PC-3 (cell line): ENCODE measurements around the gene MROH8. TPM values are rescaled to one million over a fixed set of nuclear protein-coding genes. Genes with fewer than 3 reads are reported as not detected.

Source experiments
- ATAC-seq: fragments of 200-7000 bp; cut with Tn5 transposase; 2 replicates; pipeline ENCODE4 v1.9.1; 2020; ENCODE audit warnings: mild to moderate bottlenecking, moderate library complexity
- BruUV-seq: library from RNA; stranded (reverse); fragments of 400-500 nt; replicated peaks from 2 replicates; lab custom pipeline; 2021; lab: Mats Ljungman, UMichigan
- CTCF ChIA-PET: fragments of 300-600 bp; sonication (Branson Sonifier 250); formaldehyde crosslinking; loops from one replicate; lab custom pipeline; 2022; ENCODE audit warnings: antibody characterized with exemption; lab: Charles Lee
- POLR2A ChIA-PET: fragments of 300-600 bp; sonication (Branson Sonifier 250); formaldehyde crosslinking; loops from one replicate; lab custom pipeline; 2022; ENCODE audit warnings: antibody characterized with exemption; ENCODE audit not compliant: unreplicated experiment; lab: Charles Lee
- DNase-seq: peaks from one replicate; pipeline ENCODE4 v3.0.0-alpha.2; 2015
- H2AFZ ChIP-seq: fragments of 300-600 bp; sonication (generic); 2 replicates; pipeline ENCODE4 v1.6.0; 2016; ENCODE audit warnings: antibody characterized with exemption, low read length
- H3F3A ChIP-seq: fragments of 300-600 bp; sonication (generic); one replicate; pipeline ENCODE4 v1.6.0; 2017; ENCODE audit warnings: antibody characterized with exemption, low read length, control low read depth, mild to moderate bottlenecking; ENCODE audit not compliant: unreplicated experiment
- H3K27ac ChIP-seq: fragments of 300-600 bp; sonication (generic); 2 replicates; pipeline ENCODE4 v1.5.1; 2016; ENCODE audit warnings: mild to moderate bottlenecking, low read length
- H3K27me3 ChIP-seq: fragments of 300-600 bp; sonication (generic); 2 replicates; pipeline ENCODE4 v1.6.1; 2016; ENCODE audit warnings: low read length, mixed read lengths
- H3K36me3 ChIP-seq: fragments of 300-600 bp; sonication (generic); 2 replicates; pipeline ENCODE4 v1.6.1; 2016; ENCODE audit warnings: low read depth, mixed run types, low read length, mixed read lengths
- H3K4me1 ChIP-seq: fragments of 300-600 bp; sonication (generic); 2 replicates; pipeline ENCODE4 v1.5.1; 2016; ENCODE audit warnings: low read length; ENCODE audit not compliant: insufficient read depth
- H3K4me2 ChIP-seq: fragments of 300-600 bp; sonication (generic); 2 replicates; pipeline ENCODE4 v1.6.0; 2016; ENCODE audit warnings: low read length
- H3K4me3 ChIP-seq: fragments of 300-600 bp; sonication (generic); 2 replicates; pipeline ENCODE4 v1.5.1; 2016; ENCODE audit warnings: mild to moderate bottlenecking, low read length, mixed read lengths
- H3K79me2 ChIP-seq: fragments of 300-600 bp; sonication (generic); 2 replicates; pipeline ENCODE4 v1.6.1; 2017; ENCODE audit warnings: low read length, mixed read lengths
- H3K9ac ChIP-seq: fragments of 300-600 bp; sonication (generic); 2 replicates; pipeline ENCODE4 v1.6.0; 2016; ENCODE audit warnings: mild to moderate bottlenecking, low read length
- H3K9me2 ChIP-seq: fragments of 300-600 bp; sonication (generic); replicated peaks from 2 replicates; pipeline ENCODE4 v1.6.1; 2016; ENCODE audit warnings: mixed run types, low read length, mixed read lengths
- H3K9me3 ChIP-seq: fragments of 300-600 bp; sonication (generic); 2 replicates; pipeline ENCODE4 v1.6.1; 2016; ENCODE audit warnings: low read length, mixed read lengths
- H4K20me1 ChIP-seq: fragments of 300-600 bp; sonication (generic); 2 replicates; pipeline ENCODE4 v1.6.1; 2016; ENCODE audit warnings: low read length, mixed read lengths
- EZH2 ChIP-seq: fragments of 300-600 bp; sonication (generic); IDR thresholded peaks from one replicate; pipeline ENCODE4 v1.6.1; 2017; ENCODE audit warnings: antibody characterized with exemption, mild to moderate bottlenecking, low read length; ENCODE audit not compliant: unreplicated experiment
- EZH2phosphoT487 ChIP-seq: fragments of 300-600 bp; sonication (generic); IDR thresholded peaks from 2 replicates; pipeline ENCODE4 v1.6.1; 2018; ENCODE audit warnings: mild to moderate bottlenecking, antibody characterized with exemption, low read length, borderline replicate concordance
- intact Hi-C: fragments of 100-400 bp; cut with micrococcal nuclease; formaldehyde crosslinking; loops from 2 replicates; pipeline ENCODE4 v1.9.0; 2023
- total RNA-seq: library from RNA; depleted of rRNA; stranded (reverse); fragments of >200 nt; gene quantifications from 2 replicates; pipeline ENCODE4 v1.2.3, GENCODE V29; 2014
- TF ChIP-seq, protein P1 (sequence below): fragments of 300-600 bp; sonication (generic); conservative IDR thresholded peaks from 2 replicates; pipeline ENCODE4 v1.5.1; 2017; ENCODE audit warnings: antibody characterized with exemption, low read depth, mild to moderate bottlenecking, low read length

Gene MROH8
- total RNA-seq, 1 experiment from 2014 or later: 0.98 TPM

GRCh38 chr20:37123441-37123840 is 55.9 kb downstream of the MROH8 start:
- no peaks in the 10 kb centered on the region for H3K79me2 ChIP-seq
- ATAC-seq (no peak), DNase-seq (no peak)
- no peak overlapping the region for H3K9ac ChIP-seq
- no peak overlapping the region for H3K4me3 ChIP-seq
- no peak overlapping the region for H3K27ac ChIP-seq
- no peaks in the 10 kb centered on the region for H4K20me1 ChIP-seq
- H3K4me2 ChIP-seq: no peak overlapping the region
- no peaks in the 10 kb centered on the region for H3F3A ChIP-seq
- intact Hi-C loops: no loop called here
- H3K36me3 ChIP-seq: no peaks in the 10 kb centered on the region
- no peaks in the 10 kb centered on the region for H3K9me3 ChIP-seq
- TF ChIP-seq, protein P1, sequence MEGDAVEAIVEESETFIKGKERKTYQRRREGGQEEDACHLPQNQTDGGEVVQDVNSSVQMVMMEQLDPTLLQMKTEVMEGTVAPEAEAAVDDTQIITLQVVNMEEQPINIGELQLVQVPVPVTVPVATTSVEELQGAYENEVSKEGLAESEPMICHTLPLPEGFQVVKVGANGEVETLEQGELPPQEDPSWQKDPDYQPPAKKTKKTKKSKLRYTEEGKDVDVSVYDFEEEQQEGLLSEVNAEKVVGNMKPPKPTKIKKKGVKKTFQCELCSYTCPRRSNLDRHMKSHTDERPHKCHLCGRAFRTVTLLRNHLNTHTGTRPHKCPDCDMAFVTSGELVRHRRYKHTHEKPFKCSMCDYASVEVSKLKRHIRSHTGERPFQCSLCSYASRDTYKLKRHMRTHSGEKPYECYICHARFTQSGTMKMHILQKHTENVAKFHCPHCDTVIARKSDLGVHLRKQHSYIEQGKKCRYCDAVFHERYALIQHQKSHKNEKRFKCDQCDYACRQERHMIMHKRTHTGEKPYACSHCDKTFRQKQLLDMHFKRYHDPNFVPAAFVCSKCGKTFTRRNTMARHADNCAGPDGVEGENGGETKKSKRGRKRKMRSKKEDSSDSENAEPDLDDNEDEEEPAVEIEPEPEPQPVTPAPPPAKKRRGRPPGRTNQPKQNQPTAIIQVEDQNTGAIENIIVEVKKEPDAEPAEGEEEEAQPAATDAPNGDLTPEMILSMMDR: no peak
- TF ChIP-seq EZH2phosphoT487: no peak
- TF ChIP-seq EZH2: no peak
- no peaks in the 10 kb centered on the region for H3K27me3 ChIP-seq
- no TSS peak for BruUV-seq
- no peak overlapping the region for H2AFZ ChIP-seq
- POLR2A ChIA-PET: no interaction called here
- no peaks in the 10 kb centered on the region for H3K4me1 ChIP-seq
- CTCF ChIA-PET: no interaction called here
- H3K9me2 ChIP-seq: no peaks in the 10 kb centered on the region

GRCh38 chr20:37120497-37120896 is 58.9 kb downstream of the MROH8 start:
- Histone ChIP-seq H3K4me3 (no peak overlapping the region), H3K4me1 (no peaks in the 10 kb centered on the region), H3K27ac (no peak overlapping the region), H3F3A (no peaks in the 10 kb centered on the region), H2AFZ (no peak overlapping the region), H3K27me3 (no peaks in the 10 kb centered on the region), H3K79me2 (no peaks in the 10 kb centered on the region), H3K9me2 (no peaks in the 10 kb centered on the region), H3K9ac (no peak overlapping the region), H3K9me3 (no peaks in the 10 kb centered on the region), H3K36me3 (no peaks in the 10 kb centered on the region), H3K4me2 (no peak overlapping the region), H4K20me1 (no peaks in the 10 kb centered on the region)
- ChIA-PET POLR2A (no interaction called here), CTCF (no interaction called here)
- intact Hi-C loops: no loop called here
- DNase-seq (no peak), ATAC-seq (no peak)
- no TSS peak for BruUV-seq
- TF ChIP-seq EZH2: no peak
- TF ChIP-seq, protein P1: no peak
- no peak for TF ChIP-seq EZH2phosphoT487

GRCh38 chr20:37119356-37120036 is 59.9 kb downstream of the MROH8 start:
- intact Hi-C loops: no loop called here
- H3K9me2 ChIP-seq: no peaks in the 10 kb centered on the region
- TF ChIP-seq EZH2phosphoT487: no peak
- no peak for TF ChIP-seq EZH2
- TF ChIP-seq, protein P1: no peak
- H3K79me2 ChIP-seq: no peaks in the 10 kb centered on the region
- H3K4me2 ChIP-seq: no peak overlapping the region
- DNase-seq (no peak), ATAC-seq (no peak)
- no peaks in the 10 kb centered on the region for H3K4me1 ChIP-seq
- H3K27ac ChIP-seq: no peak overlapping the region
- no peaks in the 10 kb centered on the region for H3K27me3 ChIP-seq
- no peaks in the 10 kb centered on the region for H4K20me1 ChIP-seq
- no peaks in the 10 kb centered on the region for H3F3A ChIP-seq
- no peaks in the 10 kb centered on the region for H3K36me3 ChIP-seq
- CTCF ChIA-PET: no interaction called here
- BruUV-seq: no TSS peak
- H3K4me3 ChIP-seq: no peak overlapping the region
- no peaks in the 10 kb centered on the region for H3K9me3 ChIP-seq
- no peak overlapping the region for H2AFZ ChIP-seq
- POLR2A ChIA-PET: no interaction called here
- no peak overlapping the region for H3K9ac ChIP-seq
